GM06990 (cell line): ENCODE measurements around the gene MBD4.
"Not testable (repeated sequence)": the region's sequence is repeated elsewhere in the genome, so short reads cannot be mapped to it uniquely, and the experiment has no call there.

ENCODE experiments used
- DNase-seq: peaks from one replicate; pipeline ENCODE4 v3.0.0-alpha.2; 2011; ENCODE audit not compliant: insufficient read length; ENCODE audit errors: extremely low read depth
- H3K27me3 ChIP-seq: replicated peaks from 2 replicates; pipeline ENCODE4 v1.6.0; 2011; ENCODE audit warnings: low read length; ENCODE audit not compliant: control insufficient read depth, insufficient read depth
- H3K36me3 ChIP-seq: 2 replicates; pipeline ENCODE4 v1.5.1; 2011; ENCODE audit warnings: low read length; ENCODE audit not compliant: control insufficient read depth, insufficient read depth
- H3K4me3 ChIP-seq: replicated peaks from 2 replicates; pipeline ENCODE4 v1.5.1; 2011; ENCODE audit warnings: low read depth, mild to moderate bottlenecking, control low read depth, low read length
- CTCF ChIP-seq: IDR thresholded peaks from 2 replicates; pipeline ENCODE4 v1.5.1; 2011; ENCODE audit warnings: low read length, control low read depth, mild to moderate bottlenecking, inconsistent platforms; ENCODE audit not compliant: insufficient read depth, poor library complexity, severe bottlenecking

MBD4 gene

GRCh38 chr3:129416415-129416814 lies 23.3 kb downstream of the MBD4 start:
- Histone ChIP-seq H3K4me3 (no peak overlapping the region), H3K27me3 (no peaks in the 10 kb centered on the region), H3K36me3 (no peaks in the 10 kb centered on the region)
- no peak for DNase-seq
- TF ChIP-seq CTCF = no peak

GRCh38 chr3:129415830-129416229 lies 23.9 kb downstream of the MBD4 start:
- H3K36me3 ChIP-seq = no peaks in the 10 kb centered on the region
- no peaks in the 10 kb centered on the region for H3K27me3 ChIP-seq
- no peak overlapping the region for H3K4me3 ChIP-seq
- TF ChIP-seq CTCF = no peak
- DNase-seq = no peak

GRCh38 chr3:129415378-129415777 lies 24.4 kb downstream of the MBD4 start:
- no peak for TF ChIP-seq CTCF
- Histone ChIP-seq H3K4me3 (no peak overlapping the region), H3K36me3 (no peaks in the 10 kb centered on the region), H3K27me3 (no peaks in the 10 kb centered on the region)
- no peak for DNase-seq

- H3K27me3 ChIP-seq = no peaks in the 10 kb centered on the region
- H3K36me3 ChIP-seq = no peaks in the 10 kb centered on the region
- no peak for TF ChIP-seq CTCF
- DNase-seq = peak; percentile 38
- no peak overlapping the region for H3K4me3 ChIP-seq
Measured at GRCh38 chr3:129413687-129414506, 25.9 kb downstream of the MBD4 start.

GRCh38 chr3:129413238-129413637 lies 26.5 kb downstream of the MBD4 start:
- not testable (repeated sequence) for H3K4me3 ChIP-seq, DNase-seq, H3K36me3 ChIP-seq, H3K27me3 ChIP-seq

- Histone ChIP-seq H3K4me3 (no peak overlapping the region), H3K27me3 (no peaks in the 10 kb centered on the region), H3K36me3 (no peaks in the 10 kb centered on the region)
- TF ChIP-seq CTCF = no peak
- no peak for DNase-seq
Measured at GRCh38 chr3:129412542-129413198, 27.1 kb downstream of the MBD4 start.
